Adrenal gland (tissue), 12 donors: ENCODE measurements around the gene TAS2R20. TPM values are rescaled to one million over a fixed set of nuclear protein-coding genes. Genes with fewer than 3 reads are reported as not detected.

Experiments used
- DNase-seq, 7 donors: peaks; one replicate each; pipeline ENCODE4 v3.0.0-alpha.2; 2019 to 2020
- H3K27ac ChIP-seq, 5 donors: fragments of 200-600 bp; sonication (generic) in 4 of 5; 1 replicate in 3 of 5; 2 replicates in 2 of 5; pipeline versions ENCODE4 v1.5.1 to v1.8.0; 2016 to 2020; ENCODE audit warnings: mild to moderate bottlenecking in 1 of 5
- H3K27me3 ChIP-seq: fragments of 200-600 bp; 2 replicates; pipeline ENCODE4 v1.8.0; 2021
- H3K36me3 ChIP-seq, 2 donors: fragments of 200-600 bp; replicated peaks in 1 of 2; 1 replicate in 1 of 2; 2 replicates in 1 of 2; pipeline versions ENCODE4 v1.5.1 to v1.8.0; 2018 to 2022
- H3K4me1 ChIP-seq, 2 donors: fragments of 200-600 bp; replicated peaks in 1 of 2; 1 replicate in 1 of 2; 2 replicates in 1 of 2; pipeline versions ENCODE4 v1.5.1 to v1.8.0; 2018 to 2021
- H3K4me3 ChIP-seq, 4 donors: fragments of 200-600 bp; sonication (generic) in 3 of 4; one replicate each; pipeline ENCODE4 v1.5.1; 2016 to 2018
- H3K9me3 ChIP-seq, 3 donors: fragments of 200-600 bp; sonication (generic) in 1 of 3; replicated peaks in 1 of 3; 1 replicate in 2 of 3; 2 replicates in 1 of 3; pipeline versions ENCODE4 v1.5.1 to v1.8.0; 2016 to 2021
- POLR2A ChIP-seq, 2 donors: fragments of 450-650 bp; IDR thresholded peaks; one replicate each; pipeline ENCODE4 v1.6.1; 2017; ENCODE audit warnings: antibody characterized with exemption in 2 of 2, mild to moderate bottlenecking in 2 of 2, moderate library complexity in 1 of 2
- WGBS, 4 donors: extraction: QIAGEN DNeasy Blood & Tissue Kit in 2 of 4; methylation state at CpG; one replicate each; pipeline versions ENCODE4 v1.1.5 to v1.1.7; 2013 to 2017; 5-methylcytosine and 5-hydroxymethylcytosine counted together
- intact Hi-C, 2 donors: fragments of 100-400 bp; cut with DNase I; formaldehyde crosslinking; loops; one replicate each; pipeline versions ENCODE4 v1.14.1 to v1.15.0; 2022 to 2023
- polyA plus RNA-seq, 3 donors: library from polyadenylated mRNA; stranded (reverse); fragments of 200-250 nt in 2 of 3; fragments of 350-450 nt in 1 of 3; fragmentation: Illumina TruSeq in 1 of 3; extraction: RNeasy Lipid Tissue Mini Kit (QIAGEN cat#74804) in 1 of 3; gene quantifications; one replicate each; pipeline ENCODE4 v1.2.3, GENCODE V29; 2013 to 2014
- total RNA-seq, 9 donors: library from RNA; depleted of rRNA in 4 of 9; stranded (reverse); fragments of >200 nt in 4 of 9; fragments of 120-200 nt in 1 of 9; fragmentation: NEBNext Ultra II Directional in 1 of 9; extraction: Animal tissue kit (Norgen Biotek cat#: 25700) in 1 of 9; gene quantifications; one replicate each; pipeline versions ENCODE4 v1.1.0 to v1.2.4, GENCODE V29; 2013 to 2023
- TF ChIP-seq, protein P1 (sequence below), 6 experiments: fragments of 450-650 bp in 4 of 6; fragments of 200-600 bp in 2 of 6; sonication (generic) in 1 of 6; IDR thresholded peaks; 1 replicate in 5 of 6; 2 replicates in 1 of 6; pipeline versions ENCODE4 v1.5.1 to v1.8.0; 2016 to 2021; ENCODE audit warnings: antibody characterized with exemption in 6 of 6, mild to moderate bottlenecking in 2 of 6, moderate library complexity in 1 of 6
- donor health status: healthy with polysubstance abuse.
- donor health status: Bipolar disorder and iron deficiency.
- donor health status: DM: yes; HTN: yes; CAD: no.
- donor health status: DM: no; HTN: no; CAD: no.
- donor health status: DM: no; HTN: no; CAD: no.
- donor health status: DM: yes; HTN: yes; CAD: no.

Gene TAS2R20
- total and polyA plus RNA-seq, 12 donors = 0.17 to 10.5 (median 1.8) TPM

DNA sequence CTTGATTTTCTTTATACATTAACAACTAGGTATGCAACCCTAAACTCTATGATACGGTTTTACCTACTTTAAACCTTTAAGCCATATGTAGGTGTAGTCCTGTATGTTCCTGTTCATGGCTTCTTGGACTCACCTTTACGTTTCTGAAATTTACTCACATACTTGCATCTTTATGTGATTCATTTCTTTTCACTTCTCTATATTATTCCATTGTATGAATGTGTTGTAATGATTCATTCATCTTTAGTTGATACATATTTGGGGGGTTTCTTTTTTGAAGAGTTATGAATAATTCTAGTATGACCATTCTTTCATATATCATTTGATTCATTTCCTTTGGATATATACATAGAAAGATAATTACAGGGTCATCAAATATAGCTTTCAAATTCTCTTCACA, 9.0 kb downstream of the TAS2R20 start:
- 94 to 100% (median 97%) methylated on average over 2 of the region's 2 CpGs for WGBS, 4 donors
- no peak for DNase-seq
- Histone ChIP-seq H3K4me1 (no peaks in the 10 kb centered on the region), H3K4me3 (no peak overlapping the region), H3K27me3 (no peaks in the 10 kb centered on the region), H3K27ac (no peak overlapping the region), H3K36me3 (no peaks in the 10 kb centered on the region), H3K9me3 (no peaks in the 10 kb centered on the region)
- intact Hi-C loops = no loop called here
- TF ChIP-seq, protein P1, sequence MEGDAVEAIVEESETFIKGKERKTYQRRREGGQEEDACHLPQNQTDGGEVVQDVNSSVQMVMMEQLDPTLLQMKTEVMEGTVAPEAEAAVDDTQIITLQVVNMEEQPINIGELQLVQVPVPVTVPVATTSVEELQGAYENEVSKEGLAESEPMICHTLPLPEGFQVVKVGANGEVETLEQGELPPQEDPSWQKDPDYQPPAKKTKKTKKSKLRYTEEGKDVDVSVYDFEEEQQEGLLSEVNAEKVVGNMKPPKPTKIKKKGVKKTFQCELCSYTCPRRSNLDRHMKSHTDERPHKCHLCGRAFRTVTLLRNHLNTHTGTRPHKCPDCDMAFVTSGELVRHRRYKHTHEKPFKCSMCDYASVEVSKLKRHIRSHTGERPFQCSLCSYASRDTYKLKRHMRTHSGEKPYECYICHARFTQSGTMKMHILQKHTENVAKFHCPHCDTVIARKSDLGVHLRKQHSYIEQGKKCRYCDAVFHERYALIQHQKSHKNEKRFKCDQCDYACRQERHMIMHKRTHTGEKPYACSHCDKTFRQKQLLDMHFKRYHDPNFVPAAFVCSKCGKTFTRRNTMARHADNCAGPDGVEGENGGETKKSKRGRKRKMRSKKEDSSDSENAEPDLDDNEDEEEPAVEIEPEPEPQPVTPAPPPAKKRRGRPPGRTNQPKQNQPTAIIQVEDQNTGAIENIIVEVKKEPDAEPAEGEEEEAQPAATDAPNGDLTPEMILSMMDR (IDR thresholded peaks at IDR 0.05) = no peak
- no peak for TF ChIP-seq POLR2A (IDR thresholded peaks at IDR 0.05)

DNA sequence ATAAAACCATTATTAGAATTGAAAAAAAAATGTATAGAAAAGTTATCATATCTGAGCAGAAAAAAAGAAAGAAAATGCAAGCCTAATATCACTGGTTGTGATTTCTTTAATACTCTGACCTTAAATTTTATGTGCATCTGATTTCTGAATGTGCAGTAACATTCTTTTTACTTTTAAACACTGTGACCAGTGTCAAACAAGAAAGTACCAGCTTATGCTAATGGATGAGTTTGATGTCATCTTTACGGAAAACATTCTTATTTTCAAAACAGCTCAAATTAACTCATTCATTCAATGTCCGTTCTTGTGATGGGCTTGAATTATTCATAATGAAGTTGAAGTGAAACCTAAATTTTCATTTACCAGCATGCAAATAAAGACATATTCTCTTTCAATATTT, 11.3 kb downstream of the TAS2R20 start, which contains the start of gene TAS2R50:
TSS of gene TAS2R50 (minus strand) at position 101 of the 400 bp plus-strand sequence. CDS start at position 49, 52 bp downstream.
- intact Hi-C loops = no loop called here
- Histone ChIP-seq H3K36me3 (no peaks in the 10 kb centered on the region), H3K27ac (no peak within 1 kb of the TSS), H3K4me1 (no peaks in the 10 kb centered on the region), H3K9me3 (no peaks in the 10 kb centered on the region), H3K4me3 (no peak within 1 kb of the TSS), H3K27me3 (no peaks in the 10 kb centered on the region)
- WGBS, 4 donors = 42 to 48% (median 46%) methylated on average over 2 of the region's 2 CpGs
- no peak for DNase-seq
- TF ChIP-seq, protein P1 (IDR thresholded peaks at IDR 0.05) = no peak
- TF ChIP-seq POLR2A (IDR thresholded peaks at IDR 0.05) = no peak

DNA sequence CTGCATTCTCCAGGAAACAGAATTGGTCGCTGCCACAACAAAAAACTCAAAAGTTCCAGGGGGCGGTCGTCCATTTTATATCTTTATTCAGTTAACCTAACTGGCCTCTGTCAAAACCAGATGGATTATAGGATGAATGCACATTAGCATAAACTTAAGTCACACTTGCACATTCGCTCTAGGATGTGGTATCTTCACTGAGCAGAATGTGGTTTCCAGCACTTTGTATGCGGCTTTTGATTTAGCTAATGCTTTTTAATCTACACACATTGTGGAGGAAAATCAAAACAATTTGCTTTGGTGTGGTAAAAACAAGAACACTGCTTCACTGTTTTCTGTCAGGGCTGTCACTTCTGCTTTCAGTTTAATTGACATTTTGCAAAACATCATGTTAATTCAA, 15.9 kb downstream of the TAS2R20 start:
- Histone ChIP-seq H3K4me1 (no peaks in the 10 kb centered on the region), H3K27me3 (no peaks in the 10 kb centered on the region), H3K27ac (no peak overlapping the region), H3K36me3 (no peaks in the 10 kb centered on the region), H3K9me3 (no peaks in the 10 kb centered on the region), H3K4me3 (no peak overlapping the region)
- 82 to 97% (median 89%) methylated on average over 5 of the region's 5 CpGs for WGBS, 4 donors
- TF ChIP-seq POLR2A (IDR thresholded peaks at IDR 0.05) = no peak
- TF ChIP-seq, protein P1 (IDR thresholded peaks at IDR 0.05) = no peak
- intact Hi-C loops = no loop called here
- DNase-seq = no peak

DNA sequence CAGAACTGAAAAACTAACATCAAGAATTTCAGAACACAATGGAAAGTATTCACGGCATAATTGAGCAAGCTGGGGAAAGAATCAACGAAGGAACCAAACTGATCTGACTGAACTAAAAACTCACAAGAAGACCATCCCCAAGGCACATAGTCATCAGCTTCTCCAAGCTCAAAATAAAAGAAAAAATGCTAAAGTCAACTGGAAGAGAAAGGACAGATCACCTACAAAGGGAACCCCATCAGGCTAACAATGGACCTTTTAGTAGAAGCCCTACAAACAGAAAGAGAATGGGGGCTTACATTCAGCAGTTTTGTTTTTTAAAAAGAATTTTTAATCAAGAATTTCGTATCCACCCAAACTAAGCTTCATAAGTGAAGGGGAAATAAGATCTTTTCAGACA, 23.1 kb downstream of the TAS2R20 start:
- Histone ChIP-seq H3K36me3 (no peaks in the 10 kb centered on the region), H3K27me3 (no peaks in the 10 kb centered on the region), H3K4me1 (no peaks in the 10 kb centered on the region), H3K9me3 (no peaks in the 10 kb centered on the region), H3K27ac (no peak overlapping the region), H3K4me3 (no peak overlapping the region)
- TF ChIP-seq, protein P1 (IDR thresholded peaks at IDR 0.05) = no peak
- TF ChIP-seq POLR2A (IDR thresholded peaks at IDR 0.05) = no peak
- DNase-seq = no peak
- 89 to 95% (median 91%) methylated on average over 3 of the region's 3 CpGs for WGBS, 4 donors
- intact Hi-C loops = no loop called here
